Measurements from ENCODE around the gene ZSCAN25. TPM values are rescaled to one million over a fixed set of nuclear protein-coding genes. Genes with fewer than 3 reads are reported as not detected.

ZSCAN25 gene
- total RNA-seq, 1 experiment from 2014 or later: 17.6 TPM

GRCh38 chr7:99623091-99623693 is 6.4 kb downstream of the ZSCAN25 start:
- Mint-ChIP-seq H3K4me3 (ENCODE audit: unreplicated experiment) (no peak overlapping the region), H3K27me3 (ENCODE audit: insufficient read depth, unreplicated experiment) (no peaks in the 10 kb centered on the region)

GRCh38 chr7:99623702-99624447 is 7.1 kb downstream of the ZSCAN25 start:
- intact Hi-C loops (cut with micrococcal nuclease): no loop called here
- Mint-ChIP-seq H3K27me3 (ENCODE audit: insufficient read depth, unreplicated experiment) (no peaks in the 10 kb centered on the region), H3K4me3 (ENCODE audit: unreplicated experiment) (no peak overlapping the region), H3K36me3 (ENCODE audit: insufficient read depth, unreplicated experiment) (peaks cover 94% of the 10 kb centered on the region), H3K4me1 (ENCODE audit: insufficient read depth, unreplicated experiment) (peaks cover 8% of the 10 kb centered on the region), H3K27ac (ENCODE audit: low read depth, unreplicated experiment) (peak overlapping the region; percentile 27), H3K9me3 (ENCODE audit: unreplicated experiment) (no peaks in the 10 kb centered on the region)
- DNase-seq (ENCODE audit: unreplicated experiment): no peak
- no peak for TF ChIP-seq CTCF (IDR thresholded peaks at IDR 0.05; ENCODE audit: unreplicated experiment)
- BruUV-seq (replicated peaks): no TSS peak
- POLR2A ChIA-PET: interaction anchor here (0.7 to 1.1 kb wide), 2 partner anchors 10 to 11 kb away, joined by 3 to 4 read pairs; no protein-coding TSS in a partner anchor
- CTCF ChIA-PET: interaction anchor here (1.3 kb wide), 1 partner anchor 214 kb away, joined by 3 read pairs; no protein-coding TSS in a partner anchor

More at GRCh38 chr7:99623091-99623693, 6.4 kb downstream of the ZSCAN25 start:
- ChIA-PET CTCF (no interaction called here), POLR2A (no interaction called here)
- no peaks in the 10 kb centered on the region for H3K9me3 Mint-ChIP-seq (ENCODE audit: unreplicated experiment)
- BruUV-seq (replicated peaks): no TSS peak
- no peak for TF ChIP-seq CTCF (IDR thresholded peaks at IDR 0.05; ENCODE audit: unreplicated experiment)
- intact Hi-C loops (cut with micrococcal nuclease): no loop called here
- peaks cover 15% of the 10 kb centered on the region for H3K4me1 Mint-ChIP-seq (ENCODE audit: insufficient read depth, unreplicated experiment)
- peak overlapping the region; percentile 27 for H3K27ac Mint-ChIP-seq (ENCODE audit: low read depth, unreplicated experiment)
- peaks cover 91% of the 10 kb centered on the region for H3K36me3 Mint-ChIP-seq (ENCODE audit: insufficient read depth, unreplicated experiment)
- peak; percentile 16 for DNase-seq (ENCODE audit: unreplicated experiment)

- no peak for DNase-seq (ENCODE audit: unreplicated experiment)
- TF ChIP-seq CTCF (IDR thresholded peaks at IDR 0.05; ENCODE audit: unreplicated experiment): no peak
- CTCF ChIA-PET: interaction anchor here (1.3 kb wide), 1 partner anchor 213 kb away, joined by 3 read pairs; no protein-coding TSS in a partner anchor
- no peaks in the 10 kb centered on the region for H3K27me3 Mint-ChIP-seq (ENCODE audit: insufficient read depth, unreplicated experiment)
- BruUV-seq (replicated peaks): no TSS peak
- peaks cover 94% of the 10 kb centered on the region for H3K36me3 Mint-ChIP-seq (ENCODE audit: insufficient read depth, unreplicated experiment)
- H3K27ac Mint-ChIP-seq (ENCODE audit: low read depth, unreplicated experiment): no peak overlapping the region
- H3K4me1 Mint-ChIP-seq (ENCODE audit: insufficient read depth, unreplicated experiment): peaks cover 2% of the 10 kb centered on the region
- no peaks in the 10 kb centered on the region for H3K9me3 Mint-ChIP-seq (ENCODE audit: unreplicated experiment)
- intact Hi-C loops (cut with micrococcal nuclease): no loop called here
- POLR2A ChIA-PET: interaction anchor here (0.7 to 1.1 kb wide), 2 partner anchors 9 to 11 kb away, joined by 3 to 4 read pairs; no protein-coding TSS in a partner anchor
- no peak overlapping the region for H3K4me3 Mint-ChIP-seq (ENCODE audit: unreplicated experiment)
Measured at GRCh38 chr7:99624484-99624883, 7.7 kb downstream of the ZSCAN25 start.

- BruUV-seq (replicated peaks): no TSS peak
- H3K36me3 Mint-ChIP-seq (ENCODE audit: insufficient read depth, unreplicated experiment): peaks cover 90% of the 10 kb centered on the region
Measured at GRCh38 chr7:99625321-99625720, 8.6 kb downstream of the ZSCAN25 start.

More at GRCh38 chr7:99625321-99625720, 8.6 kb downstream of the ZSCAN25 start:
- Mint-ChIP-seq H3K27ac (ENCODE audit: low read depth, unreplicated experiment) (no peak overlapping the region), H3K27me3 (ENCODE audit: insufficient read depth, unreplicated experiment) (no peaks in the 10 kb centered on the region), H3K4me3 (ENCODE audit: unreplicated experiment) (no peak overlapping the region), H3K9me3 (ENCODE audit: unreplicated experiment) (no peaks in the 10 kb centered on the region), H3K4me1 (ENCODE audit: insufficient read depth, unreplicated experiment) (peaks cover under 1% of the 10 kb centered on the region)
- intact Hi-C loops (cut with micrococcal nuclease): no loop called here
- no peak for DNase-seq (ENCODE audit: unreplicated experiment)
- POLR2A ChIA-PET: no interaction called here
- CTCF ChIA-PET: interaction anchor here (0.6 to 1.3 kb wide), 2 partner anchors 212 to 215 kb away, joined by 3 to 4 read pairs; no protein-coding TSS in a partner anchor
- no peak for TF ChIP-seq CTCF (IDR thresholded peaks at IDR 0.05; ENCODE audit: unreplicated experiment)
